Activated T-helper 9 cell treated with anti-CD3 and anti-CD28 coated beads, Interleukin-2, amount 50 U/mL, for 16 hours (primary cell): Measurements from ENCODE around the gene ENOPH1.

Source experiments
- DNase-seq: peaks from one replicate; pipeline ENCODE4 v3.0.0-alpha.2; 2020; ENCODE audit warnings: low read depth

ENOPH1 gene

GRCh38 chr4:82510216-82510615, 79.8 kb downstream of the ENOPH1 start:
- no peak for DNase-seq
